ENCODE results near the gene PROK2.

PROK2 gene

DNA sequence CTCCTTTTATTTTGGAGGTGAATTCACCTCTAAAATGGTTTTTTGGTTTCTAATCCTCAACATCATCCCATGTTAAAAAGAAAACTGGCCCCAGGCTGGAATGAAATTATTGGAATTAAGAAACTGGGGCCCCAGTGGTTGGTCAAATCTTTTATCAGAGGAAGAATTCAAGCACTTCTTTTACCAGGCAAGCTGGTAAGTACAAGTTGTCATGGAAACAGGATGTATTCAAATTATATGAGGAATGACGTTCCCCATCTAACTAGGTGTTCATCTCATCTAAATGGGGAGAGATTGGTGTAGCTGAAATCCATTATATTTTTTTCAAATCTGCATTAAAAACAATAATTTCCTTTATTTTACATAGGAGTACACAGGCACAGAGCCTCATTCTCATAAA lies 50.1 kb downstream of the PROK2 start:
- TF ChIP-seq EZH2phosphoT487 (conservative IDR thresholded peaks at IDR 0.05; ENCODE audit: low read length), result no peak
- TF ChIP-seq, protein P1, sequence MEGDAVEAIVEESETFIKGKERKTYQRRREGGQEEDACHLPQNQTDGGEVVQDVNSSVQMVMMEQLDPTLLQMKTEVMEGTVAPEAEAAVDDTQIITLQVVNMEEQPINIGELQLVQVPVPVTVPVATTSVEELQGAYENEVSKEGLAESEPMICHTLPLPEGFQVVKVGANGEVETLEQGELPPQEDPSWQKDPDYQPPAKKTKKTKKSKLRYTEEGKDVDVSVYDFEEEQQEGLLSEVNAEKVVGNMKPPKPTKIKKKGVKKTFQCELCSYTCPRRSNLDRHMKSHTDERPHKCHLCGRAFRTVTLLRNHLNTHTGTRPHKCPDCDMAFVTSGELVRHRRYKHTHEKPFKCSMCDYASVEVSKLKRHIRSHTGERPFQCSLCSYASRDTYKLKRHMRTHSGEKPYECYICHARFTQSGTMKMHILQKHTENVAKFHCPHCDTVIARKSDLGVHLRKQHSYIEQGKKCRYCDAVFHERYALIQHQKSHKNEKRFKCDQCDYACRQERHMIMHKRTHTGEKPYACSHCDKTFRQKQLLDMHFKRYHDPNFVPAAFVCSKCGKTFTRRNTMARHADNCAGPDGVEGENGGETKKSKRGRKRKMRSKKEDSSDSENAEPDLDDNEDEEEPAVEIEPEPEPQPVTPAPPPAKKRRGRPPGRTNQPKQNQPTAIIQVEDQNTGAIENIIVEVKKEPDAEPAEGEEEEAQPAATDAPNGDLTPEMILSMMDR (IDR thresholded peaks at IDR 0.05; ENCODE audit: insufficient read depth, low read length, poor library complexity, severe bottlenecking), result no peak
- Histone ChIP-seq H4K20me1 (ENCODE audit: low read depth, low read length) (no peaks in the 10 kb centered on the region), H3K36me3 (ENCODE audit: low read length) (no peaks in the 10 kb centered on the region), H3K4me2 (ENCODE audit: low read depth, low read length, poor library complexity, severe bottlenecking) (no peak overlapping the region), H3K9me3 (ENCODE audit: insufficient read depth, low read length) (no peaks in the 10 kb centered on the region), H3K27ac (ENCODE audit: low read depth, low read length) (no peak overlapping the region), H3K9ac (ENCODE audit: low read length) (no peak overlapping the region), H3K79me2 (ENCODE audit: insufficient read depth, low read length) (no peaks in the 10 kb centered on the region), H2AFZ (ENCODE audit: low read depth, low read length, severe bottlenecking) (no peak overlapping the region), H3K9me2 (replicated peaks; ENCODE audit: insufficient read depth, low read length) (no peaks in the 10 kb centered on the region), H3K27me3 (ENCODE audit: low read length) (no peaks in the 10 kb centered on the region), H3K4me3 (ENCODE audit: insufficient read depth, low read length, poor library complexity, severe bottlenecking) (no peak overlapping the region), H3F3A (ENCODE audit: insufficient read depth) (no peaks in the 10 kb centered on the region)

DNA sequence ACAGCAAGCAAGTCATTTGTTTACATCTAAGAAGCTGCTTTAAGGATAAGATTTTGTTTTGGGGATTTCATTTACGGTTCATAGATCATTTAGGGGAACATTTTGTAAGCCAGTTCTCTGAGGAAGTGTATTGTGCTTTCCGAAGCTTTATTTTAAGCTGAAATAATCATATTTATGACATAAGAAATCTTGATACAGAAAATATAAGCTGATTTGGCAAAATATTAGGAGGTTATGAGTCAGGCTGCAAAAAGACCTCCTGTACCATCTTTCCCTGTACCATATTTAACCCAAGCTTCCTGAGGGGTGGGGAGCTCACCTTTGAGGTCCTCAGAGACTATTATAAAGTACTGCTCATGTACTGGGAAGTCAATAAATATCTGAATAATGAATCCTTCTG lies 51.6 kb downstream of the PROK2 start:
- no peaks in the 10 kb centered on the region for H3K27me3 ChIP-seq (ENCODE audit: low read length)
- TF ChIP-seq EZH2phosphoT487 (conservative IDR thresholded peaks at IDR 0.05; ENCODE audit: low read length), result no peak
- TF ChIP-seq, protein P1 (IDR thresholded peaks at IDR 0.05; ENCODE audit: insufficient read depth, low read length, poor library complexity, severe bottlenecking), result no peak
- no peaks in the 10 kb centered on the region for H3K36me3 ChIP-seq (ENCODE audit: low read length)
- no peaks in the 10 kb centered on the region for H4K20me1 ChIP-seq (ENCODE audit: low read depth, low read length)
- H3K9me2 ChIP-seq (replicated peaks; ENCODE audit: insufficient read depth, low read length), result no peaks in the 10 kb centered on the region
- no peaks in the 10 kb centered on the region for H3K79me2 ChIP-seq (ENCODE audit: insufficient read depth, low read length)
- no peaks in the 10 kb centered on the region for H3K9me3 ChIP-seq (ENCODE audit: insufficient read depth, low read length)
- H3K4me3 ChIP-seq (ENCODE audit: insufficient read depth, low read length, poor library complexity, severe bottlenecking), result no peak overlapping the region
- no peaks in the 10 kb centered on the region for H3F3A ChIP-seq (ENCODE audit: insufficient read depth)
- no peak overlapping the region for H3K9ac ChIP-seq (ENCODE audit: low read length)
- no peak overlapping the region for H2AFZ ChIP-seq (ENCODE audit: low read depth, low read length, severe bottlenecking)
- no peak overlapping the region for H3K4me2 ChIP-seq (ENCODE audit: low read depth, low read length, poor library complexity, severe bottlenecking)
- no peak overlapping the region for H3K27ac ChIP-seq (ENCODE audit: low read depth, low read length)

DNA sequence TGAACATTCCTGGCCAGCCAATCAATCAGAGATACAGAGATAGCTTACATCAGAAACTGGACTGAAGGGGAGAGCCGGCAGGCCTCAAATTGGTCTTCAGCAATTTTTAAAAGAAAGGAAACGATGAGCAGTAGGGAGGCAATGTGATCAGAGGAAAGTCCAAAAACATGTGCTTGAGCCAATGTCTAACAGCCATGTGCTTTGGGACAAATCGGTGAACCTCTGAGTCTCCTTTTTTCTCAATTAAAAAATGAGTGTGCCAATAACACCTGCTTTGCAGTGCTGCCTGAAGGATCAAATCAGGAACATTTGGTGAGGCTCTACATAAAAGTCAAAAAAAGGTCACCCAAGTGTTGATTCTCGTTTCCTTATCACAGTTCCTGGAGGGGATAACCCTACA lies 52.3 kb downstream of the PROK2 start:
- no peaks in the 10 kb centered on the region for H3F3A ChIP-seq (ENCODE audit: insufficient read depth)
- H3K79me2 ChIP-seq (ENCODE audit: insufficient read depth, low read length), result no peaks in the 10 kb centered on the region
- H3K9me2 ChIP-seq (replicated peaks; ENCODE audit: insufficient read depth, low read length), result no peaks in the 10 kb centered on the region
- no peaks in the 10 kb centered on the region for H3K9me3 ChIP-seq (ENCODE audit: insufficient read depth, low read length)
- no peak overlapping the region for H3K9ac ChIP-seq (ENCODE audit: low read length)
- H3K27ac ChIP-seq (ENCODE audit: low read depth, low read length), result no peak overlapping the region
- H3K36me3 ChIP-seq (ENCODE audit: low read length), result no peaks in the 10 kb centered on the region
- no peaks in the 10 kb centered on the region for H4K20me1 ChIP-seq (ENCODE audit: low read depth, low read length)
- H3K4me3 ChIP-seq (ENCODE audit: insufficient read depth, low read length, poor library complexity, severe bottlenecking), result no peak overlapping the region
- no peak overlapping the region for H3K4me2 ChIP-seq (ENCODE audit: low read depth, low read length, poor library complexity, severe bottlenecking)
- H3K27me3 ChIP-seq (ENCODE audit: low read length), result no peaks in the 10 kb centered on the region
- H2AFZ ChIP-seq (ENCODE audit: low read depth, low read length, severe bottlenecking), result no peak overlapping the region
- TF ChIP-seq, protein P1 (IDR thresholded peaks at IDR 0.05; ENCODE audit: insufficient read depth, low read length, poor library complexity, severe bottlenecking), result no peak
- TF ChIP-seq EZH2phosphoT487 (conservative IDR thresholded peaks at IDR 0.05; ENCODE audit: low read length), result no peak
